A549 treated with AZD9567 at 1 μM for 4 hours (cell line): ENCODE measurements around the gene PRAMEF12. TPM values are rescaled to one million over a fixed set of nuclear protein-coding genes. Genes with fewer than 3 reads are reported as not detected.

Source experiments
- total RNA-seq: library from RNA; stranded (reverse); fragments of 200-300 nt; extraction: Qiagen RNA extraction; gene quantifications from 5 replicates; pipeline ENCODE4 v1.2.3, GENCODE V29; 2022; ENCODE audit not compliant: insufficient read depth

Gene PRAMEF12
- 0.06 TPM in 1 of 5 replicates, not detected in the others for total RNA-seq

DNA sequence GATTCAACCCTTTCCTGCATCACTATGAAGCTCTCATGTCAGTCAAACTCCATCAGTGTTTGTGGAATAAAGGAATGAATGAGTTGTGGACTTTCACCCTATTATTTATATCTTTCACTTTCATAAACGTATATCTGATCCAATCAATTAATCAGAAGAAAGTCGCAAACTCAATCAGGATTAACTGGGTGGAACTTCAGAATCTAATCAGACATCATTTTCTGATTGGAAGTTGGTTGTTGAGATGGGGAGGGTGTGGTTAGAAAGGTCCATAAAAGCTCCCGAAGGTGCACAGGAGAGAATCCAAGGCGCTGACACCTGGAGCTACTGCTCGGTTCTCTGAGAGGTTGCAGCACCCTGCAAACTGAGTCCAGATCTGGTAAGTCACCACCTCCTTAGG is at the start of gene PRAMEF12:
TSS of gene PRAMEF12 (plus strand) at position 301 of the 400 bp plus-strand sequence. CDS start 1,130 bp downstream, outside the sequence.

DNA sequence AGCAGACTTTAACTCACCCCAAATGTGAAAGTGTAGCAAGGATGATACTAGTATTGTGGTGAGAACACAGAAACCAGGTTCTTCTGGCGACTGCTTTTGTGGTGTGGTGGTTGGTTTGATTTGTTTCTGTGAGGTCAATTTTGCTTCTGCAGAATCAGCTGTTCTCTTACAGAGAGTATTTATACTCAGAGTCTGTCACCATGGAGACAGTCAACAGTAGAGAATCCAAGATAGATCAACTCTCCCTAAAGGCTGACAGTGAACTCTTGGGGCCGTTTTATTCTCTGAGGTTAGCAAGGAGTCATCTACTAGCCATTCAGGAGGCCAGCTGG is 27.6 kb upstream of the PRAMEF12 start, which contains the start of gene CFAP107:
TSS of gene CFAP107 (plus strand) at position 209 of the 332 bp plus-strand sequence. CDS start 231 bp downstream, outside the sequence.

DNA sequence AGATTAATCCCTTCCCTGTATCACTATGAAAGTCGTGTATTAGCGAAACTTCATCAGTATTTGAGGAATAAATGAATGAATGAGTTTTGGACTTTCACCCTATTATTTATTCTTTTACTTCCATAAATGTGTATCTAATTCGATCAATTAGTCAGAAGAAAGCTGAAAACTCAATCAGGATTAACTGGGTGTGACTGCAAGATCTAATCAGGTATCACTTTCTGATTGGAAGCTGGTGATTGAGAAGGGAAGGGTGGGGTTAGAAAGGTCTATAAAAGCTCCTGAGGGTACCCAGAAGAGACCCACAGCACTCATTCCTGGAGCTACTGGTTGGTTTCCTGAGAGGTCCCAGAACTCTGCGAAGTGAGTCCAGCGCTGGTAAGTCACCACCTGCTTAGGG is 17.6 kb downstream of the PRAMEF12 start, which contains the start of gene PRAMEF1:
TSS of gene PRAMEF1 (plus strand) at position 301 of the 400 bp plus-strand sequence. CDS start 1,831 bp downstream, outside the sequence.

Other genes with a start within 250 kb of the PRAMEF12 start
- gene DHRS3, start 155.5 kb upstream of the PRAMEF12 start, total RNA-seq, result 39.8 to 47.0 TPM (median 44.2 TPM) in 5 replicates
- not detected in 5 replicates for gene AADACL4, start 129.7 kb upstream of the PRAMEF12 start, total RNA-seq
- gene AADACL3, start 57.6 kb upstream of the PRAMEF12 start, total RNA-seq, result not detected in 5 replicates
- gene CFAP107, start 27.5 kb upstream of the PRAMEF12 start, total RNA-seq, result not detected in 5 replicates
- 0.03 TPM in 1 of 5 replicates, not detected in the others for gene PRAMEF1, start 17.7 kb downstream of the PRAMEF12 start, total RNA-seq
- not detected in 5 replicates for gene PRAMEF11, start 57.7 kb downstream of the PRAMEF12 start, total RNA-seq
- not detected in 5 replicates for gene HNRNPCL1, start 75.0 kb downstream of the PRAMEF12 start, total RNA-seq
- gene PRAMEF2, start 83.3 kb downstream of the PRAMEF12 start, total RNA-seq, result 0.05 to 0.12 TPM in 2 of 5 replicates, not detected in the others
- not detected in 5 replicates for gene PRAMEF4, start 112.5 kb downstream of the PRAMEF12 start, total RNA-seq
- not detected in 5 replicates for gene PRAMEF10, start 124.5 kb downstream of the PRAMEF12 start, total RNA-seq
- gene PRAMEF7, start 142.9 kb downstream of the PRAMEF12 start, total RNA-seq, result 0.05 TPM in 1 of 5 replicates, not detected in the others
- not detected in 5 replicates for gene PRAMEF6, start 173.8 kb downstream of the PRAMEF12 start, total RNA-seq